Measurements from ENCODE around the gene ZC3H12C.

ZC3H12C gene

DNA sequence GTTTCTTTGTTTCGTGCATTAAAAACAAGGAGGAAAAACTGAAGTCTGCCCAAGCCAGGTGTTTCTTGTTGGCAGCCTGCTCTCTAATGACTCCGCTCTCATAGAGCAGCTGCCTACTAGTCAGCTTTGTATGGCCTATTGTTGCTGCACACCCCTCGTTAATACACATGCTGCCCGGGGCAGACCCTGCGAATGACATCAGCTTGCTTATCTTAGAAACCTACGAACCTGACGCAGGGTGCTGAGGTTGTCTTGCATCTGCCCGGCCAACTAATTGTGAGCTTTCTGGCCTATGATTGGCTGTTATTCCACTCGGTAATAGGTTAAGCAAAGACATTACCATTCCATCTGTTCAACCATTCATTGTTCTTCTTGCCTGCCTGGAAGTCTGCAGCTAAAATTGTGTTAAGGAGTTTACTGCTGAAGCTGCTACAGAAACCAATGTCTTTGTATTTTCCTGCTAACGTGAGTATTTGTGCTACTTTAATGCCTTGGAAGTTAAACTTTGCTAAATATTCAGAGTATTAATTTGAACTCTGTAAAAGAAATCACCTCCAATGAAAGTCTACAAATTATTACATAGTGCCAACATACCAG lies 37.5 kb downstream of the ZC3H12C start:
- peak; percentile 18 for DNase-seq (ENCODE audit: low spot score)
- H3K27ac ChIP-seq: no peak overlapping the region
- TF ChIP-seq, protein P1, sequence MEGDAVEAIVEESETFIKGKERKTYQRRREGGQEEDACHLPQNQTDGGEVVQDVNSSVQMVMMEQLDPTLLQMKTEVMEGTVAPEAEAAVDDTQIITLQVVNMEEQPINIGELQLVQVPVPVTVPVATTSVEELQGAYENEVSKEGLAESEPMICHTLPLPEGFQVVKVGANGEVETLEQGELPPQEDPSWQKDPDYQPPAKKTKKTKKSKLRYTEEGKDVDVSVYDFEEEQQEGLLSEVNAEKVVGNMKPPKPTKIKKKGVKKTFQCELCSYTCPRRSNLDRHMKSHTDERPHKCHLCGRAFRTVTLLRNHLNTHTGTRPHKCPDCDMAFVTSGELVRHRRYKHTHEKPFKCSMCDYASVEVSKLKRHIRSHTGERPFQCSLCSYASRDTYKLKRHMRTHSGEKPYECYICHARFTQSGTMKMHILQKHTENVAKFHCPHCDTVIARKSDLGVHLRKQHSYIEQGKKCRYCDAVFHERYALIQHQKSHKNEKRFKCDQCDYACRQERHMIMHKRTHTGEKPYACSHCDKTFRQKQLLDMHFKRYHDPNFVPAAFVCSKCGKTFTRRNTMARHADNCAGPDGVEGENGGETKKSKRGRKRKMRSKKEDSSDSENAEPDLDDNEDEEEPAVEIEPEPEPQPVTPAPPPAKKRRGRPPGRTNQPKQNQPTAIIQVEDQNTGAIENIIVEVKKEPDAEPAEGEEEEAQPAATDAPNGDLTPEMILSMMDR (conservative IDR thresholded peaks at IDR 0.05; ENCODE audit: low read depth): no peak
- CTCF ChIA-PET: interaction anchor here (1.0 kb wide), 1 partner anchor 191 kb away, joined by 6 read pairs; no protein-coding TSS in a partner anchor
- POLR2A ChIA-PET (ENCODE audit: low non-redundant PET): no interaction called here

DNA sequence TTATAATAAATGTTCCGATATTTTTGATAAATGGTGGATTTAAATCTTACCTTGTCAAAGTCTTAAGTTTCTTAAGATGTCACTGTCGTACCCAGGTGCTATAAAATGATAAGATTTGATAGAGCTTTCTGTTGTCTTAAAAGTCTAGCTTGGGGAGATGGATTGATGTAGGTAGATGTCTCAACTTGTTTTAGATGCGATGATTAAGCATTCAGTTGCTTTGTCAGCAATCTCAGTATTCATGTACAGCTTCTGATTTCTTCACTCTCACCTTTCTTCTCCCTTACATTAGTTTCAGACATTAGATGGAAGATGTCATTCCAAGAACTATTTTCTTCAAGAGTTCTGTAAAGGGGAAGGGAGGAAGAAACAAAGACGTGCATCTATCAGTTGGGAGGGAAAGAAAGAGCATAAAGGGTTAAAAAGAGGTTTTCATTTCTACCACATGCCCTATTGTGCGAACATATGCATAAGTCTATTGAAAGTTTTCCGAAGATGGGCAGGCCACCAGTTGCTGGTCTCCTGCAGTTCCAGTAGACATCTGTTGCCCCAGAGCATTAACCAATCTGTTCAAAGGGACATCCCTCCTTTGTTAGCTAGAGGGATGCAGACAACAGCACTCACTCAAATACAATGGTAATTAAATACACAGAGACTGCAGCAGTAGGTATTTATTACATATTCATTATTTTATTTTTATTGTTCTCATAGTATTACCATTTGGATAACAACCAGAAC lies 38.4 kb downstream of the ZC3H12C start:
- no peak overlapping the region for H3K27ac ChIP-seq
- CTCF ChIA-PET: interaction anchor here (1.0 kb wide), 1 partner anchor 192 kb away, joined by 6 read pairs; no protein-coding TSS in a partner anchor
- peak; percentile 31 for DNase-seq (ENCODE audit: low spot score)
- POLR2A ChIA-PET (ENCODE audit: low non-redundant PET): no interaction called here
- TF ChIP-seq, protein P1 (conservative IDR thresholded peaks at IDR 0.05; ENCODE audit: low read depth): no peak

DNA sequence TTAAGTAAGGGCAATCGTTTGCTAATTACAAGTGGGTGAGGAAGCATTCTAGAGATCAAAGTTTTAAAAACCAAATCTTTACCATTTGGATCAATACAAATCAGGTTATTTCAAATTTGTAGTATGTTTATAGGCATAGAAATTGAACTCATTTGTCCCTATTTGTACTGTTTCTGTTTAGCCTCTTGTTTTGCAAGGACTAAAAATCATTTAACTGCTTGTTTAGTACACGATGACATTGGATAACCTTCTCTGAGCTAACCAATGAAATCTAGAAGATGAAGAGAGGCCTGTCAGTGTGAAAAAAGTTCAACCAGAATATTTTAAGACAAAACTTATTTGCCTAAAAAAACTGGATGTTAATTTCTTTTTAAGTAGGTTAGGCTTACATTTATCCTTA lies 40.0 kb downstream of the ZC3H12C start:
- TF ChIP-seq, protein P1 (conservative IDR thresholded peaks at IDR 0.05; ENCODE audit: low read depth): no peak
- CTCF ChIA-PET: no interaction called here
- no peak for DNase-seq (ENCODE audit: low spot score)
- no peak overlapping the region for H3K27ac ChIP-seq
- POLR2A ChIA-PET (ENCODE audit: low non-redundant PET): no interaction called here

DNA sequence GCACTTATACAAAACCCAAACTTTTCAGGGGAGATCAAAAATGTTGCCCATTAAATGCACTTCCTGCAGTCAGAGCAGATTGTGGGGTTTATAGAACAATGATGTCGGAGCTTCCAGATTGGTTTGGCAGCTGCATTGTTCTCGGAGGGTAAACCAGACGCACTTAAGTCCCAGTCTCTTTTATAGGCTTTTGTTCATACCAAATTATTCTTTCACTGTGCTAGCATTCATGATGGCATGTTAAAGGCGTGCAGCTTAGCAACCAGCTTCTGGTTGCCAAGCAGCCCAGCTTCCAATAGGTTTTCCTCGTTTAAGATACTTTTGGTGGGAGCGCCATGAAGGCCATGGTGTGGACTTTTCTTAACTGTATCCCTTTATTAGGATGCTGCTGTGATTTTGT lies 40.9 kb downstream of the ZC3H12C start:
- TF ChIP-seq, protein P1 (conservative IDR thresholded peaks at IDR 0.05; ENCODE audit: low read depth): no peak
- ChIA-PET CTCF (interaction anchor here (0.5 kb wide), 1 partner anchor 155 kb away, joined by 4 read pairs; no protein-coding TSS in a partner anchor), POLR2A (ENCODE audit: low non-redundant PET) (no interaction called here)
- H3K27ac ChIP-seq: no peak overlapping the region
- no peak for DNase-seq (ENCODE audit: low spot score)

DNA sequence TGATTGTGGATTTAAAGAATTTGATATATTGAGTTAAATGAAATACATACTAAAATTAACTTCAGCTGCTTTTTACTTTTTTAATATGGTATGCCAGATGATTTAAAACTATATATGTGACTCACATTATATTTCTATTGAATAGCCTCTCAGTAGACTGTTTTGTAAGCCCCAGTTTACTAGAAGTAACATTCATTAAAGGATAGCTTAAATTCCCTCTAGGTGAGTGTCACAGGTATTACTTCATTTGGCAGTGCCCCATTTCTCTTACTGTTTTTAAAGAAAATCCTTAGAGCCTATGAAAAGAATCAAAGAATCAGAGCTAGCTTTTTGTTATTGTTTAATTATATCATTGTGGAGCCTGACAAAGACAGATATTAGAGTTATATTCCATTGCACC lies 48.6 kb downstream of the ZC3H12C start:
- H3K27ac ChIP-seq: no peak overlapping the region
- no peak for DNase-seq (ENCODE audit: low spot score)
- TF ChIP-seq, protein P1 (conservative IDR thresholded peaks at IDR 0.05; ENCODE audit: low read depth): no peak
- ChIA-PET CTCF (no interaction called here), POLR2A (ENCODE audit: low non-redundant PET) (no interaction called here)

DNA sequence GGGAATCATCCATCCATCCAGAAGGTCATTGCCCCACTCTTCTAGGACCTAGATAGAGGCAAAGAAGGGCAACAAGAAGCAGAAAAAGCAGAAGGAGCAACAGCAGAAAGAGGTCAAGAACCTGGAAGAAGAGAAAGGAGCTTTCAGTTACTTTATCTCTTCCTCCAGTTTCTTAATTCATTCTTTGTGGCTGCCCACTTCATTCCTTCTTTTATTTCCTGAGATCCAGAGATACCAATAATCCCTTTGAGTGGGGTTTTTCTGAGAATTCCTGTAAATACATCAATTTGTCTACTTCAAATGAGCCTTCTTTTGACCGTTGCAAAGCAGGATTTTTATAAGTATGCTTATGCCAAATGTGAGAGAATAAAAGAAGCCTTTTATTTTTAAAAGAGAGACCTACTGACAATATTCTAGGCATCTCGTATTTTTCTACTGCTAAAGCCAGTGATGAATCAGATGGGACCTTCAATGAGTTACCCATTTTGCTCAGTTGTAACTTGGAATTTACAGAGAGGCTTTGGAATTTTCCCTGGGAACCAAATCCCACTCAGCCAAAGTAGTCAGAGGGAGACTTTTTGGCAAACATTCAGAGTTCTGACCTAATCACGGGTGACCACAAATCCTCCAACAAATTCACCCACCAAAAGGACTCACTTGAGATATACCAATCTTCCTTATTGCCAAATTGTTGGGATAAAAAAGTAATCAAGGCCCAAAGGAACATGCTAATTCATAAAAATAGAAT lies 54.9 kb downstream of the ZC3H12C start:
- POLR2A ChIA-PET (ENCODE audit: low non-redundant PET): no interaction called here
- TF ChIP-seq, protein P1 (conservative IDR thresholded peaks at IDR 0.05; ENCODE audit: low read depth): no peak
- DNase-seq (ENCODE audit: low spot score): no peak
- CTCF ChIA-PET: no interaction called here
- H3K27ac ChIP-seq: no peak overlapping the region
